Loucy (cell line): ENCODE measurements around the gene CCDC70.

ENCODE experiments used
- H2AFZ ChIP-seq: fragments of 200-600 bp; sonication (generic); 2 replicates; pipeline ENCODE4 v1.6.0; 2016; ENCODE audit warnings: antibody characterized with exemption, mild to moderate bottlenecking, low read length, moderate library complexity
- H3F3A ChIP-seq: fragments of 200-600 bp; 2 replicates; pipeline ENCODE4 v1.6.0; 2016; ENCODE audit warnings: antibody characterized with exemption, low read depth, mild to moderate bottlenecking
- H3K27me3 ChIP-seq: fragments of 200-600 bp; sonication (generic); 2 replicates; pipeline ENCODE4 v1.6.1; 2014; ENCODE audit warnings: low read length, mild to moderate bottlenecking; ENCODE audit not compliant: insufficient read depth, poor library complexity, severe bottlenecking
- H3K36me3 ChIP-seq: fragments of 200-600 bp; sonication (generic); 2 replicates; pipeline ENCODE4 v1.6.1; 2016; ENCODE audit warnings: low read length; ENCODE audit not compliant: insufficient read depth
- H3K4me1 ChIP-seq: fragments of 200-600 bp; sonication (generic); 2 replicates; pipeline ENCODE4 v1.5.1; 2014; ENCODE audit warnings: low read length, mild to moderate bottlenecking; ENCODE audit not compliant: insufficient read depth, poor library complexity, severe bottlenecking
- H3K4me2 ChIP-seq: fragments of 200-600 bp; sonication (generic); 2 replicates; pipeline ENCODE4 v1.6.0; 2014; ENCODE audit warnings: antibody characterized with exemption, low read length, low read depth, mild to moderate bottlenecking; ENCODE audit not compliant: poor library complexity, severe bottlenecking
- H3K4me3 ChIP-seq: fragments of 200-600 bp; sonication (generic); 2 replicates; pipeline ENCODE4 v1.5.1; 2014; ENCODE audit warnings: low read length, mild to moderate bottlenecking, mixed read lengths; ENCODE audit not compliant: poor library complexity, severe bottlenecking
- H3K79me2 ChIP-seq: fragments of 200-600 bp; sonication (generic); 2 replicates; pipeline ENCODE4 v1.6.1; 2014; ENCODE audit warnings: low read length; ENCODE audit not compliant: insufficient read depth
- H3K9ac ChIP-seq: fragments of 200-600 bp; sonication (generic); 2 replicates; pipeline ENCODE4 v1.6.0; 2014; ENCODE audit warnings: mild to moderate bottlenecking, low read depth, low read length, moderate library complexity; ENCODE audit not compliant: poor library complexity, severe bottlenecking
- H3K9me2 ChIP-seq: fragments of 200-600 bp; sonication (generic); replicated peaks from 2 replicates; pipeline ENCODE4 v1.6.1; 2016; ENCODE audit warnings: low read depth, low read length, mixed read lengths
- H3K9me3 ChIP-seq: fragments of 200-600 bp; sonication (generic); 2 replicates; pipeline ENCODE4 v1.6.1; 2014; ENCODE audit warnings: mild to moderate bottlenecking, antibody characterized with exemption, low read length, low read depth; ENCODE audit not compliant: insufficient read depth
- H4K20me1 ChIP-seq: fragments of 200-600 bp; sonication (generic); 2 replicates; pipeline ENCODE4 v1.6.0; 2014; ENCODE audit warnings: antibody characterized with exemption, low read length, mild to moderate bottlenecking; ENCODE audit not compliant: insufficient read depth, poor library complexity, severe bottlenecking
- EZH2phosphoT487 ChIP-seq: fragments of 200-600 bp; IDR thresholded peaks from 2 replicates; pipeline ENCODE4 v1.6.1; 2018; ENCODE audit warnings: antibody characterized with exemption, mild to moderate bottlenecking, moderate library complexity, borderline replicate concordance
- TF ChIP-seq, protein P1 (sequence below): fragments of 200-600 bp; sonication (generic); conservative IDR thresholded peaks from 2 replicates; pipeline ENCODE4 v1.5.1; 2014; ENCODE audit warnings: mild to moderate bottlenecking, antibody characterized with exemption, low read length

Gene CCDC70

DNA sequence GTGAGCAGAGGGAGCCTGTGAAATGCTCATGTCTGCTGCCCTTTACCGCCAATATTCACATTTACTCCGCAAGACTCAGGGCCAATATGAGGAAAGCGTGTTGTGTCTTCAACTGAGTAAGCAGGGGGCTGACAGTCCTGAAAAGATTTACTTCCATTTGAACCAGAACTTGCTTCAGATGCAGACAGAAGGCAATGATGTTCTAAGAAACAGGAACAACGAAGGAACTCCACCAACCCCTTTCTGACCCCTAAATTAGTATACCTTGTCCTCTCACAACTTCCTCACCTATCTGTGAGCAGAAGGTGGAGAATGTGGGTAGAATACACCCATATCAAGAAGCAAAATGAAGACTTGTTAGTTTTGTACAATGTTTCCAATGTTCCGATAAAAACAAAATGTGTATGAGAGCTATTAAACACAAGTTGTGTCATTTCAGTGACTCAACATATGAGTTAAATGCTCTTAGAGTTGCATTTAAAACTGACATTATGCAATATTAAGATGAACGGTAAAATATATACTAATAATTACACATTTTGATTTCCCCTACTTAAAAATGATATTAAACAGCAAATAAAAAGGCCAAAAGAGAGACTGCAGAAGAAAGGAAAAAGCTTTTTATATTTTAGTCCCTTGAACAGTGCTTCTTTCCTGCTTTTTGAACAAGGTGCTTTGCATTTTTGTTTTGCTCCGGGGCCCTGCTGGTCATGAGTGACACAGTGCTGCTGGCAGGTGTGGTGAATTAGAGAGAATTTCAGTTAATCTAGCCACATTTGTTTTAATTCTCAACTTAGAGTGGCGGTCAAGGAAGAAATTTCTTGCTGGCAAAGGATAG lies 32.8 kb upstream of the CCDC70 start:
- TF ChIP-seq, protein P1, sequence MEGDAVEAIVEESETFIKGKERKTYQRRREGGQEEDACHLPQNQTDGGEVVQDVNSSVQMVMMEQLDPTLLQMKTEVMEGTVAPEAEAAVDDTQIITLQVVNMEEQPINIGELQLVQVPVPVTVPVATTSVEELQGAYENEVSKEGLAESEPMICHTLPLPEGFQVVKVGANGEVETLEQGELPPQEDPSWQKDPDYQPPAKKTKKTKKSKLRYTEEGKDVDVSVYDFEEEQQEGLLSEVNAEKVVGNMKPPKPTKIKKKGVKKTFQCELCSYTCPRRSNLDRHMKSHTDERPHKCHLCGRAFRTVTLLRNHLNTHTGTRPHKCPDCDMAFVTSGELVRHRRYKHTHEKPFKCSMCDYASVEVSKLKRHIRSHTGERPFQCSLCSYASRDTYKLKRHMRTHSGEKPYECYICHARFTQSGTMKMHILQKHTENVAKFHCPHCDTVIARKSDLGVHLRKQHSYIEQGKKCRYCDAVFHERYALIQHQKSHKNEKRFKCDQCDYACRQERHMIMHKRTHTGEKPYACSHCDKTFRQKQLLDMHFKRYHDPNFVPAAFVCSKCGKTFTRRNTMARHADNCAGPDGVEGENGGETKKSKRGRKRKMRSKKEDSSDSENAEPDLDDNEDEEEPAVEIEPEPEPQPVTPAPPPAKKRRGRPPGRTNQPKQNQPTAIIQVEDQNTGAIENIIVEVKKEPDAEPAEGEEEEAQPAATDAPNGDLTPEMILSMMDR: no peak
- no peak for TF ChIP-seq EZH2phosphoT487
- H3K4me1 ChIP-seq: peaks cover 38% of the 10 kb centered on the region

DNA sequence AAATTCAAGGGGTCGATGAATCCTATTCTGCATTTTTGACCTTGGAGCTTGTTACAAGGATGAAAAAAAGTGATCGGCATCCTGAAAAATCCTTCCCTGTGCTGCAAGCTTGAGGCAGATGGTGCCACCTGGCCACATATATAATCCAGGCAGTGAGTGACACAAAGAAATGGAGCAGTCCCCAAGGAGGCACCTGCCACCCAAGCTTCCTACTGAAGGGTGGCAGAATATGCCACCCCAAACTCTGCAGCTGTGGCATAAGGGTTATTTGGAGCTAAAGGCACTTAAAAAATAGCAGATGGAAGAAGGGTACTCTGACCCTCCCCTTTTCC lies 32.2 kb upstream of the CCDC70 start:
- no peak overlapping the region for H3K9ac ChIP-seq
- H2AFZ ChIP-seq: no peak overlapping the region

More for the DNA sequence above, 32.8 kb upstream of the CCDC70 start:
- Histone ChIP-seq H4K20me1 (no peaks in the 10 kb centered on the region), H2AFZ (no peak overlapping the region), H3K79me2 (no peaks in the 10 kb centered on the region), H3F3A (peaks cover 8% of the 10 kb centered on the region), H3K36me3 (no peaks in the 10 kb centered on the region), H3K9me3 (no peaks in the 10 kb centered on the region), H3K9me2 (no peaks in the 10 kb centered on the region), H3K4me3 (no peak overlapping the region), H3K9ac (no peak overlapping the region), H3K4me2 (no peak overlapping the region), H3K27me3 (no peaks in the 10 kb centered on the region)

DNA sequence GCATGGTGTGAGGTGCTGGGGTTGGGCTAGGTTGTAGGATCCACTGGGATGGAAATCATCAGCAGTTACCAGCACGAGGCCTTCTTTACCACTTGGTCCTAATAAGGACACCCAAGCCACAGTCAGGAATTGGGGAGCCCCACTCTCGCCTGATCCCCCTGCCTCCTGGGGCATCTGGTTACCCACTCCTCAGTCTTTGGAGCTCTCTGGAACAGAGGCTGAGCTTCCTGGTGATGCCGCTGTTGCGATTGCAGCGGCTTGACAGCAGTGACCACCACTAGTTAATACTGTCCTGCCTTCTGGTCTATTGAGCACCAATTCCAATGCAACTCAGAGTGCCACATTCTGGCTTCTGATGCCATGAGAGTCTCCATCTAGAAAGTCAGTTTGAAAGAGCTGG lies 30.2 kb upstream of the CCDC70 start:
- Histone ChIP-seq H2AFZ (no peak overlapping the region), H3K27me3 (no peaks in the 10 kb centered on the region), H3K4me3 (no peak overlapping the region), H3K79me2 (no peaks in the 10 kb centered on the region), H3K9ac (no peak overlapping the region), H3F3A (no peaks in the 10 kb centered on the region), H4K20me1 (no peaks in the 10 kb centered on the region), H3K9me3 (no peaks in the 10 kb centered on the region), H3K4me2 (no peak overlapping the region), H3K36me3 (no peaks in the 10 kb centered on the region), H3K9me2 (no peaks in the 10 kb centered on the region), H3K4me1 (peaks cover 22% of the 10 kb centered on the region)
- TF ChIP-seq, protein P1: no peak
- TF ChIP-seq EZH2phosphoT487: no peak

More for the DNA sequence above, 32.2 kb upstream of the CCDC70 start:
- no peaks in the 10 kb centered on the region for H3K36me3 ChIP-seq
- H3K79me2 ChIP-seq: no peaks in the 10 kb centered on the region
- peaks cover 8% of the 10 kb centered on the region for H3F3A ChIP-seq
- H3K4me1 ChIP-seq: peaks cover 38% of the 10 kb centered on the region
- H3K27me3 ChIP-seq: no peaks in the 10 kb centered on the region
- no peak overlapping the region for H3K4me2 ChIP-seq
- H3K4me3 ChIP-seq: no peak overlapping the region
- no peaks in the 10 kb centered on the region for H3K9me2 ChIP-seq
- no peaks in the 10 kb centered on the region for H4K20me1 ChIP-seq
- no peaks in the 10 kb centered on the region for H3K9me3 ChIP-seq
- no peak for TF ChIP-seq EZH2phosphoT487
- TF ChIP-seq, protein P1: no peak
